ENCODE results near the gene SLC22A17. TPM values are rescaled to one million over a fixed set of nuclear protein-coding genes. Genes with fewer than 3 reads are reported as not detected.

SLC22A17 gene
- total RNA-seq, 2 experiments from 2014 or later, result not detected

GRCh38 chr14:23373041-23373440 lies 20.4 kb upstream of the SLC22A17 start:
- Histone ChIP-seq H3K27ac (ENCODE audit: low read depth, low read length, poor library complexity, severe bottlenecking) (no peak overlapping the region), H2AFZ (ENCODE audit: low read length) (no peak overlapping the region), H3K9me2 (ENCODE audit: insufficient read depth, low read length) (no peaks in the 10 kb centered on the region), H4K20me1 (ENCODE audit: insufficient read depth, low read length) (no peaks in the 10 kb centered on the region), H3K79me2 (ENCODE audit: insufficient read depth, low read depth, low read length) (no peaks in the 10 kb centered on the region), H3K4me2 (ENCODE audit: low read length) (no peak overlapping the region), H3K4me3 (ENCODE audit: low read depth, low read length, poor library complexity, severe bottlenecking) (no peak overlapping the region), H3K4me1 (ENCODE audit: insufficient read depth, low read length, poor library complexity, severe bottlenecking) (no peaks in the 10 kb centered on the region), H3K36me3 (ENCODE audit: insufficient read depth, low read length) (no peaks in the 10 kb centered on the region), H3K9me3 (ENCODE audit: low read length) (no peaks in the 10 kb centered on the region)
- no TSS peak for BruUV-seq (replicated peaks)
- POLR2A ChIA-PET, result no interaction called here
- TF ChIP-seq EZH2phosphoT487 (IDR thresholded peaks at IDR 0.05; ENCODE audit: borderline replicate concordance, low read depth, low read length), result no peak
- TF ChIP-seq CTCF (conservative IDR thresholded peaks at IDR 0.05; ENCODE audit: low read length), result no peak
- no peak for DNase-seq (ENCODE audit: low spot score)
- CTCF ChIA-PET (ENCODE audit: unreplicated experiment), result no interaction called here
- intact Hi-C loops (cut with micrococcal nuclease; ENCODE audit: unreplicated experiment), result no loop called here

GRCh38 chr14:23372509-23372908 lies 19.8 kb upstream of the SLC22A17 start, which contains the start of gene IL25:
TSS of gene IL25 (plus strand) at chr14:23372809.
- H3K9me3 ChIP-seq (ENCODE audit: low read length), result no peaks in the 10 kb centered on the region
- H3K4me2 ChIP-seq (ENCODE audit: low read length), result no peak within 1 kb of the TSS
- POLR2A ChIA-PET, result no interaction called here
- intact Hi-C loops (cut with micrococcal nuclease; ENCODE audit: unreplicated experiment), result no loop called here
- no peak for TF ChIP-seq CTCF (conservative IDR thresholded peaks at IDR 0.05; ENCODE audit: low read length)
- no peak for TF ChIP-seq EZH2phosphoT487 (IDR thresholded peaks at IDR 0.05; ENCODE audit: borderline replicate concordance, low read depth, low read length)
- H2AFZ ChIP-seq (ENCODE audit: low read length), result no peak within 1 kb of the TSS
- H4K20me1 ChIP-seq (ENCODE audit: insufficient read depth, low read length), result no peaks in the 10 kb centered on the region
- H3K4me1 ChIP-seq (ENCODE audit: insufficient read depth, low read length, poor library complexity, severe bottlenecking), result no peaks in the 10 kb centered on the region
- CTCF ChIA-PET (ENCODE audit: unreplicated experiment), result no interaction called here
- no peak within 1 kb of the TSS for H3K27ac ChIP-seq (ENCODE audit: low read depth, low read length, poor library complexity, severe bottlenecking)
- H3K9me2 ChIP-seq (ENCODE audit: insufficient read depth, low read length), result no peaks in the 10 kb centered on the region
- H3K36me3 ChIP-seq (ENCODE audit: insufficient read depth, low read length), result no peaks in the 10 kb centered on the region
- BruUV-seq (replicated peaks), result no TSS peak
- no peak for DNase-seq (ENCODE audit: low spot score)
- H3K79me2 ChIP-seq (ENCODE audit: insufficient read depth, low read depth, low read length), result no peaks in the 10 kb centered on the region
- H3K4me3 ChIP-seq (ENCODE audit: low read depth, low read length, poor library complexity, severe bottlenecking), result no peak within 1 kb of the TSS

GRCh38 chr14:23371865-23372264 lies 19.2 kb upstream of the SLC22A17 start:
- no TSS peak for BruUV-seq (replicated peaks)
- Histone ChIP-seq H3K4me3 (ENCODE audit: low read depth, low read length, poor library complexity, severe bottlenecking) (no peak overlapping the region), H3K9me3 (ENCODE audit: low read length) (no peaks in the 10 kb centered on the region), H4K20me1 (ENCODE audit: insufficient read depth, low read length) (no peaks in the 10 kb centered on the region), H3K27ac (ENCODE audit: low read depth, low read length, poor library complexity, severe bottlenecking) (no peak overlapping the region), H3K9me2 (ENCODE audit: insufficient read depth, low read length) (no peaks in the 10 kb centered on the region), H2AFZ (ENCODE audit: low read length) (no peak overlapping the region), H3K36me3 (ENCODE audit: insufficient read depth, low read length) (no peaks in the 10 kb centered on the region), H3K79me2 (ENCODE audit: insufficient read depth, low read depth, low read length) (no peaks in the 10 kb centered on the region), H3K4me1 (ENCODE audit: insufficient read depth, low read length, poor library complexity, severe bottlenecking) (no peaks in the 10 kb centered on the region), H3K4me2 (ENCODE audit: low read length) (no peak overlapping the region)
- ChIA-PET POLR2A (interaction anchor here (0.6 kb wide), 1 partner anchor 138 kb away, joined by 3 read pairs; no protein-coding TSS in a partner anchor), CTCF (ENCODE audit: unreplicated experiment) (no interaction called here)
- intact Hi-C loops (cut with micrococcal nuclease; ENCODE audit: unreplicated experiment), result no loop called here
- TF ChIP-seq EZH2phosphoT487 (IDR thresholded peaks at IDR 0.05; ENCODE audit: borderline replicate concordance, low read depth, low read length) (no peak), CTCF (conservative IDR thresholded peaks at IDR 0.05; ENCODE audit: low read length) (no peak)
- DNase-seq (ENCODE audit: low spot score), result no peak

Data from OCI-LY7 (cell line).